Measurements from ENCODE around the gene PHF1.

The PHF1 gene

GRCh38 chr6:33404884-33405283 is 5.9 kb upstream of the PHF1 start:
- DNase-seq (ENCODE audit: low spot score) = no peak
- H3K4me3 ChIP-seq = no peak overlapping the region
- no peak for TF ChIP-seq CTCF (IDR thresholded peaks at IDR 0.05)
- H3K27ac ChIP-seq = no peak overlapping the region

GRCh38 chr6:33405386-33405940 is 5.4 kb upstream of the PHF1 start:
- no peak overlapping the region for H3K27ac ChIP-seq
- TF ChIP-seq CTCF (IDR thresholded peaks at IDR 0.05) = no peak
- H3K4me3 ChIP-seq = no peak overlapping the region
- no peak for DNase-seq (ENCODE audit: low spot score)

- Histone ChIP-seq H3K4me3 (no peak overlapping the region), H3K27ac (no peak overlapping the region)
- no peak for DNase-seq (ENCODE audit: low spot score)
- no peak for TF ChIP-seq CTCF (IDR thresholded peaks at IDR 0.05)
These were observed 4.7 kb upstream of the PHF1 start for GRCh38 chr6:33406126-33406525.

DNA sequence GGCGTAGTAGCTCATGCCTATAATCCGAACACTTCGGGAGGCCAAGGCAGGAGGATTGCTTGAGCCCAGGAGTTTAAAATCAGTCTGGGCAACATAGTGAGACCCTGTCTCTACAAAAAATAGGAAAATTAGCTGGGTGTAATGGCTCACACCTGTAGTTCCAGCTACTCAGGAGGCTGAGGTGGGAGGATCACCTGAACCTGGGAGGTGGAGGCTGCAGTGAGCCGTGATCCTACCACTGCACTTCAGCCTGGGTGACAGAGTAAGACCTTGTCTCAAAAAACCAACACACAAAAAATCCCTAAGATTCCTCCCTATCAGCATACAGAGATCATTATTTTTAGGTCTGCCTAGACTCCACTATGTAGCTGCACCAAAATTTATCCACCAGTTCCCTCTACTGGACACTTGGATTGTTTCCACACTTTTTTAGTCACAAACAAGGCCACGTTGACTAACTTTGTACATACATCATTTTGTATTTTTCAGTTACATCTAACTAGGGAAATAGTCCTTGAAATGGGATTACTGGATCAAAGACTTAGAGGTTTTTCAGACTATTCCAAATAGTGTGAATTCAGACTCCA is 3.6 kb upstream of the PHF1 start:
- no peak for TF ChIP-seq CTCF (IDR thresholded peaks at IDR 0.05)
- H3K27ac ChIP-seq = no peak overlapping the region
- no peak for DNase-seq (ENCODE audit: low spot score)
- no peak overlapping the region for H3K4me3 ChIP-seq

DNA sequence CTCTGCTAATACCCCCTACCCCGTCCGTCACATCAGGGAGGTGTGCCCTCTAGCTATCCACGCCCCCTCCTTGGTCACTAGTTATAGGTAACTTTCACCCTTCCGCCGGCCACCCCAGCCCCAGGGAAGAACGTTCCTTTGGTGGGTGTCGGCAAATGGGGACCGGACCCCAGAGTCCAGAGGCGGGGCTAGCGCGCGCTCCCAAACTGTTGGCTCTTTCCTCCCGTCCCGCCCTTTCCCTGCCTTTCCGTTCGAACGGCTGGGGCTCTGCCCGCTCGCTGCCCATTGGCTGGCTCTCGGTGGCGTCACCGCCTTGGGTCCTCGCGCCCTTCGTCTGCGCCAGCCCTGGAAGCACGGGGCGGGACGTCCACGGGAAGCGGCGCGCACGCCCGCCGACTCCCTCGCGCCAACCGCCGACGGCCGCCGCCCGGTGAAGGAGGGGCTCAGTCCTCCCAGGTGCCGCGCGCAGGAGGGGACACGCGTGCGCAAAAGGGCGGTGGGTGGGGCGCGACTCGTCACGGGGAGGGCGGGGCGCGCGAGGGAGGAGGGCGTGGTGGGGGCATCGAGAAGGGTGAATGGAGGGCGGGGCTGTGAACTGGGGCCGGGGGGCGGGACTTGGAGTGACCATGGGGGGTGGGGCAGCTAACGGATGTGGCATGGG is 634 bp upstream of the PHF1 start:
- H3K4me3 ChIP-seq = peak overlapping the region; percentile 95
- no peak for TF ChIP-seq CTCF (IDR thresholded peaks at IDR 0.05)
- peak; percentile 99 for DNase-seq (ENCODE audit: low spot score)
- peak overlapping the region; percentile 90 to 100 for H3K27ac ChIP-seq

- H3K27ac ChIP-seq = peak overlapping the region; percentile 90 to 100
- DNase-seq (ENCODE audit: low spot score) = no peak
- TF ChIP-seq CTCF (IDR thresholded peaks at IDR 0.05) = no peak
- H3K4me3 ChIP-seq = peak overlapping the region; percentile 95
These were observed 805 bp downstream of the PHF1 start for GRCh38 chr6:33411632-33412005.

Data from coronary artery (tissue), 2 donors.